Naive B cell (primary cell): ENCODE data around the gene CELSR1. TPM values are rescaled to one million over a fixed set of nuclear protein-coding genes. Genes with fewer than 3 reads are reported as not detected.

Experiments
- ATAC-seq, 2 donors: fragments of 150-1000 bp; cut with Tn5 transposase; 2 replicates each; pipeline ENCODE4 v1.10.0; 2021; ENCODE audit warnings: low read depth in 2 of 2, mild to moderate bottlenecking in 2 of 2, moderate library complexity in 2 of 2
- DNase-seq: peaks from one replicate; pipeline ENCODE4 v3.0.0; 2022
- H3K27ac Mint-ChIP-seq, 6 donors: one replicate each; pipeline ENCODE4 v1.8.0; 2020 to 2022; ENCODE audit warnings: mild to moderate bottlenecking in 6 of 6, mixed read lengths in 6 of 6, moderate library complexity in 5 of 6, inconsistent platforms in 2 of 6
- H3K27me3 Mint-ChIP-seq, 3 donors: one replicate each; pipeline ENCODE4 v1.8.0; 2021 to 2022; ENCODE audit warnings: mixed read lengths in 3 of 3, mild to moderate bottlenecking in 1 of 3
- H3K36me3 Mint-ChIP-seq, 2 donors: one replicate each; pipeline ENCODE4 v1.8.0; 2020 to 2022; ENCODE audit warnings: mixed read lengths in 2 of 2, inconsistent platforms in 1 of 2, mild to moderate bottlenecking in 1 of 2
- H3K4me1 Mint-ChIP-seq, 3 donors: one replicate each; pipeline ENCODE4 v1.8.0; 2020 to 2022; ENCODE audit warnings: mixed read lengths in 3 of 3, inconsistent platforms in 1 of 3, mild to moderate bottlenecking in 1 of 3, moderate library complexity in 1 of 3
- H3K4me3 Mint-ChIP-seq, 8 donors: one replicate each; pipeline ENCODE4 v1.8.0; 2020 to 2022; ENCODE audit warnings: mild to moderate bottlenecking in 8 of 8, mixed read lengths in 8 of 8, moderate library complexity in 8 of 8, inconsistent platforms in 2 of 8
- H3K9me3 Mint-ChIP-seq, 7 donors: one replicate each; pipeline ENCODE4 v1.8.0; 2020 to 2022; ENCODE audit warnings: mixed read lengths in 7 of 7, mild to moderate bottlenecking in 5 of 7, inconsistent platforms in 2 of 7, moderate library complexity in 1 of 7
- polyA plus RNA-seq, 6 donors: library from polyadenylated mRNA; unstranded; fragments of 300-500 nt; fragmentation: Illumina TruSeq; gene quantifications; one replicate each; pipeline ENCODE4 v1.2.3, GENCODE V29; 2021; ENCODE audit warnings: low read depth in 6 of 6

Gene CELSR1, protein sequence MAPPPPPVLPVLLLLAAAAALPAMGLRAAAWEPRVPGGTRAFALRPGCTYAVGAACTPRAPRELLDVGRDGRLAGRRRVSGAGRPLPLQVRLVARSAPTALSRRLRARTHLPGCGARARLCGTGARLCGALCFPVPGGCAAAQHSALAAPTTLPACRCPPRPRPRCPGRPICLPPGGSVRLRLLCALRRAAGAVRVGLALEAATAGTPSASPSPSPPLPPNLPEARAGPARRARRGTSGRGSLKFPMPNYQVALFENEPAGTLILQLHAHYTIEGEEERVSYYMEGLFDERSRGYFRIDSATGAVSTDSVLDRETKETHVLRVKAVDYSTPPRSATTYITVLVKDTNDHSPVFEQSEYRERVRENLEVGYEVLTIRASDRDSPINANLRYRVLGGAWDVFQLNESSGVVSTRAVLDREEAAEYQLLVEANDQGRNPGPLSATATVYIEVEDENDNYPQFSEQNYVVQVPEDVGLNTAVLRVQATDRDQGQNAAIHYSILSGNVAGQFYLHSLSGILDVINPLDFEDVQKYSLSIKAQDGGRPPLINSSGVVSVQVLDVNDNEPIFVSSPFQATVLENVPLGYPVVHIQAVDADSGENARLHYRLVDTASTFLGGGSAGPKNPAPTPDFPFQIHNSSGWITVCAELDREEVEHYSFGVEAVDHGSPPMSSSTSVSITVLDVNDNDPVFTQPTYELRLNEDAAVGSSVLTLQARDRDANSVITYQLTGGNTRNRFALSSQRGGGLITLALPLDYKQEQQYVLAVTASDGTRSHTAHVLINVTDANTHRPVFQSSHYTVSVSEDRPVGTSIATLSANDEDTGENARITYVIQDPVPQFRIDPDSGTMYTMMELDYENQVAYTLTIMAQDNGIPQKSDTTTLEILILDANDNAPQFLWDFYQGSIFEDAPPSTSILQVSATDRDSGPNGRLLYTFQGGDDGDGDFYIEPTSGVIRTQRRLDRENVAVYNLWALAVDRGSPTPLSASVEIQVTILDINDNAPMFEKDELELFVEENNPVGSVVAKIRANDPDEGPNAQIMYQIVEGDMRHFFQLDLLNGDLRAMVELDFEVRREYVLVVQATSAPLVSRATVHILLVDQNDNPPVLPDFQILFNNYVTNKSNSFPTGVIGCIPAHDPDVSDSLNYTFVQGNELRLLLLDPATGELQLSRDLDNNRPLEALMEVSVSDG (N-terminal part only)
- polyA plus RNA-seq: 1 to 10 TPM in 5 of 6 donors, under 1 TPM in 1; 0.94 to 3.9 (median 2.1) TPM

DNA sequence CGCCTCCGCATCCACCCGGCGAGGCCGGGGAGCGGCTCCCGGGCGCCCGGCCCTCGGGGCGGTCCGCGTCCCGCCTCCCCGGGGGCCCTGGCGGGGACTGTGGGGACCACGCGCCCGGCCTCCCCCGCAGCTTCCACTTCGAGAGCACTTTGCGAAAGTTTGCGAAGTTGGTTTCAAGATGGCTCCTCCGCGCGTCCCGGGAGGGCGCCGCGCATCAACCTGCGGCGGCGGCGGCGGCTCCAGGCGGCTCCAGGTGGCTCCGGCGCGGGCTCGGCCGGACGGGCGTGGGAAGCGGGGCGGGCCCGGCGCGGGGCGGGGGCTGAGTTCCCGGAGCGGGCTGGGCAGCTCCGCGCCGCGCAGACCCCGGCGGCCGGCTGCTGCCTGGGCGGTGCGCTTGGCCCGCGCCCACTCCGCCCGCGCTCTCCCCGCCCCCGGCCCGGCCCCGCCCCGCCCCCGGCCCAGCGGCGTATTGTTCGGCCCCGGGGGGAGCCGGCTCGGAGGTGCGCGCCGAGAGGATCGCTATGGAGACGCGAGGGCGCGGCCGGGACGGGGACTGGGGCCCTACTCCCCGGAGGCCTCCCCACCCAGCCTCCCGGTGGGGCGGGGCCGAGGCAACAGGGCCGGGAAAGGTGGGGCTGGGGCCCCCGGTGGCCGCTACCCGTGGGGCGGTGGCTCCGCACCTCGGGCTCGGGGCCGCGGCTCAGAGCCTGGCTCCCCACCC lies at the start of gene CELSR1:
Gene CELSR1 (minus strand): TSS at position 396 of the 721 bp plus-strand sequence. CDS start 450 bp downstream, outside the sequence.
- Mint-ChIP-seq H3K27me3 (peaks cover 19 to 73% (median 30%) of the 10 kb centered on the region in 3 donors), H3K36me3 (no peaks in the 10 kb centered on the region), H3K4me1 (peaks cover 0 to 12% (median 8%) of the 10 kb centered on the region in 3 donors), H3K27ac (peak within 1 kb of the TSS in 3 of 6 donors; percentile 36 to 63 (median 52)), H3K4me3 (peak within 1 kb of the TSS; percentile 23 to 82 (median 66)), H3K9me3 (peaks cover 0 to 2% (median 0%) of the 10 kb centered on the region in 7 donors)
- ATAC-seq: peak; percentile 44 to 50
- DNase-seq: no peak

DNA sequence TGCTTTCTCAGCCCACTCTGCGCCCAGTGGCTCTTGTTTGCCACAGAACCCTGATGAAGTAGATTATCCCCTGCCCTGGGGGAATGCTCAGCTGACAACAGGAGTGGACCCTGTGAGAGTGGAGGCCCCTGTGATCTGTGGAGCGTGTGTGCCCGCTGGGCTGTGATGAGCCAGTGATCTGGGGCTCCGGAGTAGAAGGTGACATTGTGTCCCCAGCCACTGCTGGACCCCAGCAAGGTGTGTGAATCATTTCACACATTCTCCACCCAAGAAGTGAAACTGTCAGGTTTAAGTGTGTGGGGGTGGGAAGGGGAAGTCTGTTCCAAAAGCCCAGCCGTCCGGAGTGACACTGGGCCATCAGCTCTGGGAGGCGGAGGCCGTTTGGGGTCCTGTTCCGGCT lies 49.6 kb upstream of the CELSR1 start:
- ATAC-seq: peak; percentile 53 to 57
- H3K9me3 Mint-ChIP-seq: no peaks in the 10 kb centered on the region
- peaks cover 70 to 81% (median 76%) of the 10 kb centered on the region in 3 donors for H3K4me1 Mint-ChIP-seq
- peak overlapping the region; percentile 79 to 93 (median 89) for H3K4me3 Mint-ChIP-seq
- DNase-seq: no peak
- H3K27ac Mint-ChIP-seq: peak overlapping the region; percentile 97 to 100 (median 100)
- no peaks in the 10 kb centered on the region for H3K27me3 Mint-ChIP-seq
- no peaks in the 10 kb centered on the region for H3K36me3 Mint-ChIP-seq

DNA sequence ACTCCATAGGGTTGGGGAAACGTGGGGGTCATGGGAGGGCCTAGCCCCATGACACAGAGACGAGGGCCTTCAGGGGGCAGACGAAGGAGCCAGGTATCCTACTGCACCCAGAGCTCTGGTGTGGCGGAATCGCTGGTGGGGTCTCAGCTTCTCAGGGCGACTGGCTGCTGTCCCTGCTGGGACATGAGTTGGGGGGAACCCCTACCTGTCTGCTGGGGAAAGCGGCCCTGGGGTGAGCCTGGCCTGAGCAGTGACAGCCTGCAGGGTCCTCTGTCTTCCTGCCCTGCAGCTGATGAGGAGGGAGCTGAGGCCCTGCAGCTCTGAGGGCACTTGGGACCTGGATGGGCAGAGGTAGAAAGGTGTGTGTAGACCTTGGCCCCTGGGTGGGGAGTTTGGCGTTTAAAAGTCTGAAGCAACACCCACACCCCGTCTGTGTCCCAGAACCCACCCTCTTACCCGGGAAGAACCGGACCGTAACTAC lies 49.2 kb upstream of the CELSR1 start:
- Mint-ChIP-seq H3K4me3 (peak overlapping the region; percentile 79 to 93 (median 89)), H3K4me1 (peaks cover 69 to 81% (median 76%) of the 10 kb centered on the region in 3 donors), H3K27me3 (no peaks in the 10 kb centered on the region), H3K36me3 (no peaks in the 10 kb centered on the region), H3K9me3 (no peaks in the 10 kb centered on the region), H3K27ac (peak overlapping the region; percentile 97 to 100 (median 100))
- ATAC-seq (no peak), DNase-seq (no peak)

- no peaks in the 10 kb centered on the region for H3K9me3 Mint-ChIP-seq
- ATAC-seq (no peak), DNase-seq (no peak)
- H3K4me1 Mint-ChIP-seq: peaks cover 71 to 84% (median 76%) of the 10 kb centered on the region in 3 donors
- H3K36me3 Mint-ChIP-seq: no peaks in the 10 kb centered on the region
- no peaks in the 10 kb centered on the region for H3K27me3 Mint-ChIP-seq
- peak overlapping the region in 3 of 8 donors; percentile 81 to 91 (median 87) for H3K4me3 Mint-ChIP-seq
- peak overlapping the region in 4 of 6 donors; percentile 12 to 100 (median 98) for H3K27ac Mint-ChIP-seq
Observed at GRCh38 chr22:46586123-46586519, 48.7 kb upstream of the CELSR1 start.

DNA sequence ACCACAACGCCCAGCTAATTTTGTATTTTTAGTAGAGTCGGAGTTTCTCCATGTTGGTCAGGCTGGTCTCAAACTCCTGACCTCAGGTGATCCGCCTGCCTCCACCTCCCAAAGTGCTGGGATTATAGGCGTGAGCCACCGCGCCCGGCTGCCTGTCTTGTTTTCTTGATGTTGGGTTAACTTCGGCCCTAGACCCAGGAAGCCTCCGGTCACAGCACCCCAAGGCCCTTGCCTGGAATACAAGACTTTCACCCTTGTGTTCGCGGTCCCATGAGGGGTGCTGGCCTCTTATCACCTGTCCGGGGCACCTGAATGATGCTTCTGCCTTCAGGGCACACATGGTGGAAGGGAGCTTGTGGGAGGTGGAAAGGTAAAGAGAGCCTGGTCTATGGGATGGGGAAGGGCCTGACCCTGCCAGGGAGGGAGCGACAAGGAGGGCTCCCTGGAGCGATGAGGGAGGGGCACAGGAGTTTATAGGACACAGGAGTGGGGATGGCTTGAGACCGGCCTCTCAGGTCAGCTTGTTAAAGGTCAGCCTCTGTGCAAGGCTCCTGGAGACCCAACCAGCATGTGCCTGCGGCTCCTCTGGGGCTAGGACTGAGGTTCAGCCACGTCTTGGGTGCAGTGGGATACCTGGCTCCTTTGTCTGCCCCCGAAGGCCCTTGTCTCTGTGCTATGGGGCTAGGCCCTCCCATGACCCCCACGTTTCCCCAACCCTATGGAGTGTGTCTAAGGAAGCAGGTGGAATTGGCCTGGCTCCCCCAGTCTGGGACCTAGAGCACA lies 48.1 kb upstream of the CELSR1 start:
- Mint-ChIP-seq H3K4me1 (peaks cover 70 to 83% (median 76%) of the 10 kb centered on the region in 3 donors), H3K9me3 (no peaks in the 10 kb centered on the region), H3K4me3 (peak overlapping the region in 6 of 8 donors; percentile 15 to 65 (median 55)), H3K27ac (peak overlapping the region; percentile 62 to 93 (median 86)), H3K27me3 (no peaks in the 10 kb centered on the region), H3K36me3 (no peaks in the 10 kb centered on the region)
- DNase-seq: no peak
- ATAC-seq: no peak

DNA sequence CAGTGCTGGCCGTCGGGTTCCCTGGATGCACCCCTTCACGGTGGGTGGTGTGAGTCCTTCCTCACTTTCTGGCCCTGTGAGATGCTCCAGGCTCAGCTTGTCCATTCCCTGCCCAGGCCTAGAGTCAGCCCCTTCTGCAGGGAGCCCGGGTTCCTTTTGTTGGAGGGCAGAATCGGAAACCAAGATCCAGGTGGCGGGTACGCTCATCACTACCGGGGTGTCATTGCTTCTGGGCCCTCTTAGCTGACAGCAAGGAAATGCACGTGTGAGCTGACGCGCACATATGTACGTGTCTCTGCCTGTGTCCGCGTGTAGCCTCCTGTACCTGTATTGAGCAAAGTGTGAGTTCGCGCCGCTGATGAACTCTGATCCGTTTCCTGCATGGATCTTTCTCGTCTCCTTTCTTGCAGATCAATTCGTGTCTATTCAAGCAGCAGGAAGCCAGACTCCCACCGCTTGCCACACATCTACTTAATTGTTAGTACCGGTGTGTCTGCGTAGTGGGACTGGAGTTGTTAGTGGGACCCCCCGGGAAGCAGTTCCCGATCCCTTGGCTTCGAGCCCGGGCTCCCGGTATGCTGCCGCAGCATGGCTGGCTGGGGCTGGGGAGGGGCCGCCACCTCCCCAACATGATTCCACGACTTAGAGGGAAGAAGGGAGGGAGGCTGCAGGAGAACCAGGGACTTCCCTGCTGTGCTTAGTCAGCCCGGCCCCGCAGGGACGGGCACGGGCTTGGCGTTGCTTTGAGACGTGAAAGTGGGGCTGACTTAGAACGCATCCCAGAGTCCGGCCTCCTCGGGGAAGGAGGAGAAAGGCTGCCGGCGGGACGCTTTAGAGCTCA lies 46.9 kb upstream of the CELSR1 start:
- ATAC-seq (no peak), DNase-seq (no peak)
- Mint-ChIP-seq H3K27ac (peak overlapping the region in 4 of 6 donors; percentile 7 to 87 (median 46)), H3K4me1 (peaks cover 72 to 83% (median 78%) of the 10 kb centered on the region in 3 donors), H3K4me3 (peak overlapping the region in 3 of 8 donors; percentile 22 to 76 (median 68)), H3K27me3 (no peaks in the 10 kb centered on the region), H3K36me3 (no peaks in the 10 kb centered on the region), H3K9me3 (no peaks in the 10 kb centered on the region)

- no peak for ATAC-seq
- H3K27me3 Mint-ChIP-seq: no peaks in the 10 kb centered on the region
- H3K36me3 Mint-ChIP-seq: no peaks in the 10 kb centered on the region
- no peaks in the 10 kb centered on the region for H3K9me3 Mint-ChIP-seq
- H3K4me3 Mint-ChIP-seq: peak overlapping the region in 1 of 8 donors; percentile 68
- no peak for DNase-seq
- peak overlapping the region in 2 of 6 donors; percentile 72 to 87 for H3K27ac Mint-ChIP-seq
- H3K4me1 Mint-ChIP-seq: peaks cover 75 to 83% (median 79%) of the 10 kb centered on the region in 3 donors
Observed at GRCh38 chr22:46583571-46583970, 46.2 kb upstream of the CELSR1 start.

- Mint-ChIP-seq H3K27ac (peak overlapping the region in 4 of 6 donors; percentile 60 to 91 (median 83)), H3K36me3 (no peaks in the 10 kb centered on the region), H3K4me3 (peak overlapping the region; percentile 53 to 95 (median 78))
Observed at GRCh38 chr22:46582281-46582933, 45.0 kb upstream of the CELSR1 start.

GRCh38 chr22:46581538-46582244 lies 44.3 kb upstream of the CELSR1 start:
- peaks cover 63 to 76% (median 73%) of the 10 kb centered on the region in 3 donors for H3K4me1 Mint-ChIP-seq
- no peaks in the 10 kb centered on the region for H3K27me3 Mint-ChIP-seq
- H3K27ac Mint-ChIP-seq: peak overlapping the region; percentile 21 to 83 (median 46)
- peak overlapping the region; percentile 54 to 95 (median 76) for H3K4me3 Mint-ChIP-seq
- DNase-seq: no peak
- H3K9me3 Mint-ChIP-seq: no peaks in the 10 kb centered on the region
- ATAC-seq: no peak
- no peaks in the 10 kb centered on the region for H3K36me3 Mint-ChIP-seq

More at GRCh38 chr22:46582281-46582933, 45.0 kb upstream of the CELSR1 start:
- H3K27me3 Mint-ChIP-seq: no peaks in the 10 kb centered on the region
- H3K4me1 Mint-ChIP-seq: peaks cover 70 to 83% (median 80%) of the 10 kb centered on the region in 3 donors
- peak in 1 of 2 donors; percentile 9 for ATAC-seq
- peak; percentile 44 for DNase-seq
- H3K9me3 Mint-ChIP-seq: no peaks in the 10 kb centered on the region

- no peaks in the 10 kb centered on the region for H3K9me3 Mint-ChIP-seq
- H3K27me3 Mint-ChIP-seq: no peaks in the 10 kb centered on the region
- ATAC-seq (no peak), DNase-seq (no peak)
- H3K4me1 Mint-ChIP-seq: peaks cover 61 to 75% (median 72%) of the 10 kb centered on the region in 3 donors
- H3K36me3 Mint-ChIP-seq: no peaks in the 10 kb centered on the region
- H3K27ac Mint-ChIP-seq: peak overlapping the region in 5 of 6 donors; percentile 23 to 83 (median 62)
- H3K4me3 Mint-ChIP-seq: peak overlapping the region; percentile 54 to 95 (median 76)
Observed at GRCh38 chr22:46580940-46581537, 43.6 kb upstream of the CELSR1 start.
